NCI-H128 (cell line): ENCODE data around the gene KRTAP12-3.
A peak's percentile ranks its signal among the peaks of the same experiment; 100 is the strongest.
"Not testable (repeated sequence)": the region's sequence is repeated elsewhere in the genome, so short reads cannot be mapped to it uniquely, and the experiment has no call there.

ENCODE experiments used
- DNase-seq: peaks from one replicate; lab custom pipeline; 2025; ENCODE audit not compliant: unreplicated experiment; lab: John Stamatoyannopoulos, UW

Gene KRTAP12-3

DNA sequence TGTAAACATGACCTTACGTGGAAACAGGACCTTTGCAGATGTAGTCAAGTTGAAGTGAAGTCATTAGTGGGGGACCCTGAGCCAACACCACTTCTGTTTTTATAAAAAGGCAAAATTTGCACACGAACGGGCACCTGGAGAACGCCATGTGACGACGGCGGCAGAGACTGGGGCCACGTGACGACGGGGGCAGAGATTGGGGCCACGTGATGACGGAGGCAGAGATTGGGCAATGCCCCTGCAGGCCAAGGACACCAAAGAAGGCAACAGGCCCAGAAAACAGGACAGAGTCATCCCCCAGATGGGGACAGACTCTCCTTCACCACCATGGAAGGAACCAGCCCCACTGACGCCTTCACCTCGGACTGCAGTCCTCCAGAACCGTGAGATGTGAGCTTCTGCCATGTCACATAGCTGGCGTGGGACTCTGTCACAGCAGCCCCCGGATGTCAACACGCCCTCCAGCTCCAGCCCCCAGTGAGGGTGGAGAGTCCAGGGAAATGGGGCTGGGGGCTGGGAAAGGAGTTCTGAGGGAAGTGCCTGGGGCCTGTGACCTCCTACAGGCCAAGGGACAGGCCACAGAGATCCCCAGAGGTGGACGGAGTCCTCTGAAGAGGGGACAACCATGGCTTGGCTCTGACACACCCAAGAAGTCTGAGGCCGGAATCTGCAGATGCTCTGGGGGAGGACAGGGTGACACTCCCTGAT lies 7.3 kb upstream of the KRTAP12-3 start:
- no peak for DNase-seq

DNA sequence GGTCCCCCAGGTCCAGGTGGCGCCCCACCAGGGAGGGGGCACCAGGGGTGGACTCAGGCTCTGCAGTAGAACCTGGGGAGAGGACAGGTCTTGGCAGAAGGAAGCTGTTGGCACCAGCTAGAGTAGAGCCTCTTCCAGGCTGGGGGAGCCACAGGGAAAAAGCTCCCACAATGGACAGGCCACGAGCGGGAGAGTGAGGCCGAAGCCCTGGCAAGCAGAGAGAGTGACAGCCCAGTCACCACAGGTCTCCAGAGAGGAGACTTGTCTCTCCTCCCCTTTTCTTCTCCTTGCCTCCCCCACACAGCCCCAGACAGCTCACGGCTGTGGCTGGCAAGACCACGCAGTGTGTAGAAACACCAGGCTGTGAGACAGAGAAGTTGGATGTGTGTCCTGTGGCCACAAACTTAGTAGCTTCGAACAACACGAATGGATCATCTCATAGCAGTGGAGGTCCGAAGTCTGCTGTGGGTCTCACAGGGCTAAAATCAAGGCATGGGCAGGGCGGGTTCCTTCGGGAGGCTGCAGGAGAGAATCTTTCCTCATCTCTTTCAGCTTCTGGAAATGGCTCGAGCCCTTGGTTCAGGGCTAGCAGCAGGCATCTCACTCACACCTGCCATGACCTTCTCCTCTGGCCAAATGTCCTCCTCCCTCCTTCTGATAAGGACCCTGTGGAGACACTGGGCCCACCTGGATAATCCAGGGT lies 6.6 kb upstream of the KRTAP12-3 start:
- DNase-seq: no peak

DNA sequence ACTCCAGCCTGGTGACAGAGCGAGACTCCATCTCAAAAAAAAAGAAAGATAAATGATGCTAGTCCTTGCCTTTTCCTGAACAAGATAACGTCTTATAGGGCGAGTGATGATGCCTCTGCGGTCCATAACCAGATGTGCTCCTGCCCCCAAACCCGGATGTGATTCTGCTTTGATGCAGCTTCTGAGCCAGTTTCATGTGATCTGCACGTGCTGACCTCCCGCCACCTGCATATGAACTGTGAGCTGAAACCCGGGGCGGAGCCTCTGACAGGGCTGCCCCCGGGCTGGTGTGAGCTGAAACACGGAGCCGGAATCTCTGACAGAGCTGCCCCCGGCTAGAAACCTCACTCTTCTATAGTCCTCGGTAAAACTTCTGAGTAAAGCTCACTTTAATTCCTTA lies 4.6 kb upstream of the KRTAP12-3 start:
- DNase-seq: no peak

DNA sequence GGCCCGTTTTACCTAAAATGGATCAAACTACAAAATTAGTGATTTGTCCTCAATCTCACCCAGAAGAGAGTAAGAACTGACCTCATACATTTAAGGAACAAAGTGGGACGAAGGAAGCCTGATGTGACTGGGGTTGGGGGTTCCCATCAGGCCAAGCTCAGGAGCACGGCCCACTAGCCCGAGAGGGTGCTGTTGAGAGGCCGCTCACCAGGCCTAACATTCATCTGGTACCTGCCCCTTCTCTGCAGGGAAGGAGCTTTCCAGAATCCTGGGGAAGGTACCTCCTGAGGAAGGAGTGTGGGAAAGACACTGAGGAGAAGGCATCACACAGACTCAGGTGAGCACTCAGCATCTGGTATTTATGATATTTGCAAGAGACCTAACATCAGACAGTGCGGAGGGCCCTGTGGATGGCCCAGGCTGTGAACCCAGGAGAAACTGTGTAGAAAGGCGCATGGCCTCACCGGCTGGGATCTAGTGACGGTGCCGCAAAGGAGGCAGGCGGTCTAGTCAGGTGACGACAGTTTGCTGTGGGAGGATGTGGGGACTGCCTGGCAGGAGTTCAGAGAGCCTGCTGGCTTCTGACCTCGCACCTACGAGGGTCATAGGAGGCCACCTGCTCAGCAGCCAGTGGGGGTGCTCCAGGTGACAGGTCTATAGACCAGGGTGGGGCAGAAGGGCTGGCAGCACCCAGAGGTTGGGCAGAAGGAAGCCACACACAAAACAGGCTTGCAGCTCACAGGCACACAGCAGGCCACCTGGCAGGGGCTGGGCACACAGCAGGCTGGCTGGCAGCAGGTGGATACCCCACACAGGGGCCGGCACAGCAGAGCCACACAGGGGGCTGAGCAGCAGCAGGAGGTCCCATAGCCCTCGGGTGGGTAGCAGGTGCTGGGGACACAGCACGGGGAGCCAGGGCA lies 3.8 kb upstream of the KRTAP12-3 start:
- no peak for DNase-seq

DNA sequence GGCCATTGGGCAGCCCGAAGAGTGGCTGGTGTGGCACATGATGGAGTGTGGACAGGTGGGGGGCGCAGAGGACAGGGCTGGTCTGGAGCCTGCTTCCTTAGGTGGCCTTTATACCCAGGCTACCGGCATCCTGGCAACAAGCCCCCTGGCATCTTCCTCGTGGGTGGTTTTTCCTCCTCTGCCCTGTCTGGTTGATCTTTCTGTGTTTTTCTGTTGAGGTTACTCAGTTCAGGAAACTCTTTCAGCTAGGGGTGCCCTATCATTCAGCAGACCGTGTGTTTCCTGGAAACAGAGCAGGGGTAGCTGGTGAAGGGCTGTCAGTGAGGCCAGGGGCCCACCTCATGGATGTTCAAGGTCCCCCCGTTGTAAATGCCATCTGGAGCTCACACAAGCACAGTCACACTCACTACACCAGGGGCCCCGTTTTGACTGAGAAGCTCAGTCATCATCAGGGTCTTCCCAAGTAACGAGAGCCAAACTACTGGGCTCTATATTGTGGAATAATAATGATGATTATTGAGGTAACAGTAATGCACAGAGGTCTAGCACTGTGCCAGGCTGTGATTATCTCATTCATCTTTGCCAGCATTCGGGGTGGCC lies 3.1 kb upstream of the KRTAP12-3 start, which contains the start of gene KRTAP12-4:
Gene KRTAP12-4 (minus strand): TSS at position 84 of the 600 bp plus-strand sequence. CDS start 45 bp downstream, at position 39.
- DNase-seq: no peak

DNA sequence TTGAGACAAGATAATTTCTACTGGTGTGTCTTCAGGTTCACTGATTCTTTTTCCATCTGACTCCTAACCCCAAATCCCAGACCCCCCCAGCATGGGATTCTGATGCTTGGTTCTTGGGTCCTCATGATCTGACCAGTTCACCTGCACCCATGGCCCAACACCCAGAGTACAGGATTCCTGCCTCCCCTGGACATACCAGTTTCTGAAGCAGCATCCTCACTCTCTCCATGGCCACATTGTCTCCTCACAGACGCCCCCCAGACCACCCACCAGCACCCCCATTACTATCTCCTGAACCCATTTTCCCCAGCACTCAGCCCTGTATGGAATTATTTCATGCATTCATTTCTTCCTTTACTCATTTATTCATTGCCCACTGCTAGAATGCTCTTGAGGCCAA lies 864 bp upstream of the KRTAP12-3 start:
- no peak for DNase-seq

DNA sequence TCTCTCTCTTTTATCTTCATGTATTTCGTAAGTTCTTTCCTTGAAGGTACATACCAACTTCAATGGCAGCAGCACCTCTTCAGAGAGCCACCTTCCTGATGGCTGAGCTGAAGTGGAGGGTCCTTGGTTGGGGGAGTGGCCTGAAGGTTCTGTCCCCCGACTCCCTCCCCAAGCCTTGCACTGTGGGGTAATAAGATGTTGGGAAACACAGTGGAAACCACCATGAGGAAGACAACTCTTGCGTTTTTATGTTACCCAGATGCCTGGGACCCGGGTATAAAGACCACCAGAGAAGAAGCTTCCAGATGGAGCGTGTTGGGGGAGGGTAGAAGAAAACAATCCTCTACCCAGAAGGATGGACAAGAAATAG lies 794 bp downstream of the KRTAP12-3 start:
- no peak for DNase-seq

DNA sequence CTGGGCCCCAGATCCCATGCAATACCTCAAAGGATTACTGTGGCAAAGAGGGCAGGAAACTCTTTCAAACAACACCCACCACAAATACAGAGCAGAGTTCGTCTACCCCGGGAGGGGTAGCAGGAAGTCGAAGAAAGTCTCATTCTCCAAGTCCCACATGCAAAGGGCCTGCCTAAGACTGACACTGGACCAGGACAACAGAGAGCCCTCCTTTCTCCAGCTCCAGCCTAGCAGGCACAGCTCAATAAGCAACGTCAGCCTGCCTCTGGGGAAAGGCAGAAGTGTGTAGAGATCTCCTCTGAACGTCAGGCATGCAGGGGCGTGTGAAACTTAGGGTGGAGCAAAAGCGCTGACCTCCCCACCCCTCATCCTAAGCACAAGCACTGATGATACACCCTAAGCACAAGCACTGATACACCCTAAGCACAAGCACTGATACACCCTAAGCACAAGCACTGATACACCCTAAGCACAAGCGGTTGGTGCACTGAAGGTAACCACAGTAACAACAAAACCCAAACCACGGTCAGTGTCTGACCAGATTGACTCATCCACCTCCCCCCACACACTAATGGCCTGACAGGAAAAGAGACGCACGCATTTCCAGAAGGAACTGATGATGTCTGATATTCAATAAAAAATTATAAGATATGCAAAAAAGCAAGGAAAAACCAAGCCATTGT lies 1.3 kb downstream of the KRTAP12-3 start:
- no peak for DNase-seq

DNA sequence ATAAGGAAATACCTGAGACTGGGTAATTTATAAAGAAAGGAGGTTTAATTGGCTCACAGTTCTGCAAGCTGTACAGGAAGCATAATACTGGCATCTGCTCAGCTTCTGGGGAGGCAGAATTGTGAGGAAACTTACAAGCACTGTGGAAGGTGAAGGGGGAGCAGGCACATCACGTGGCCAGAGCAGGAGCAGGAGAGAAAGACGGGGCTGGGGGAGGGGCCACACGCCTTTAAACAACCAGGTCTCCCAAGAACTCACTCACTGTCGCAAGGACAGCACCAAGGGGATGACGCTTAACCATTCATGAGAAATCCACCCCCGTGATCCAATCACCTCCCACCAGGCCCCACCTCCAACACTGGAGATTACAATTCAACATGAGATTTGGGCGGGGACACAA lies 3.8 kb downstream of the KRTAP12-3 start:
- DNase-seq: not testable (repeated sequence)

DNA sequence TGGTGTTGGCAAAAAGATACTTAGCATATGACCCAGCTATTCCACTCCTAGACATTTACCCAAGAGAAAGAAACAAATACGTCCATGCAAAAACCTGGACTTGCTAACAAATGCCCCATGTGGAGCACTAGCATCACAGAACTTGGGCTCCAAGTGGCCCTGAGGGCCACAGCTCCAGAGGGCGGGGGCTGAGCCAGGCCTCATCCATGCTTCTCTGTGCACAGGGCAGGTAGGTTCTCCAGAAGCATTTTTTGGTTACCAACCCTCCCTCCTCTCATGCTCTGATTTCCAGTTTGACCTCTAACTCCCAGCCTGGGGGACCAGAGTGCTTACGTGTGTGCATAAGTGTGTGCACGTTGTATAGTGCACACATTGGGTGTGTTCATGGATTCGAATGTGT lies 7.0 kb downstream of the KRTAP12-3 start:
- DNase-seq: no peak

DNA sequence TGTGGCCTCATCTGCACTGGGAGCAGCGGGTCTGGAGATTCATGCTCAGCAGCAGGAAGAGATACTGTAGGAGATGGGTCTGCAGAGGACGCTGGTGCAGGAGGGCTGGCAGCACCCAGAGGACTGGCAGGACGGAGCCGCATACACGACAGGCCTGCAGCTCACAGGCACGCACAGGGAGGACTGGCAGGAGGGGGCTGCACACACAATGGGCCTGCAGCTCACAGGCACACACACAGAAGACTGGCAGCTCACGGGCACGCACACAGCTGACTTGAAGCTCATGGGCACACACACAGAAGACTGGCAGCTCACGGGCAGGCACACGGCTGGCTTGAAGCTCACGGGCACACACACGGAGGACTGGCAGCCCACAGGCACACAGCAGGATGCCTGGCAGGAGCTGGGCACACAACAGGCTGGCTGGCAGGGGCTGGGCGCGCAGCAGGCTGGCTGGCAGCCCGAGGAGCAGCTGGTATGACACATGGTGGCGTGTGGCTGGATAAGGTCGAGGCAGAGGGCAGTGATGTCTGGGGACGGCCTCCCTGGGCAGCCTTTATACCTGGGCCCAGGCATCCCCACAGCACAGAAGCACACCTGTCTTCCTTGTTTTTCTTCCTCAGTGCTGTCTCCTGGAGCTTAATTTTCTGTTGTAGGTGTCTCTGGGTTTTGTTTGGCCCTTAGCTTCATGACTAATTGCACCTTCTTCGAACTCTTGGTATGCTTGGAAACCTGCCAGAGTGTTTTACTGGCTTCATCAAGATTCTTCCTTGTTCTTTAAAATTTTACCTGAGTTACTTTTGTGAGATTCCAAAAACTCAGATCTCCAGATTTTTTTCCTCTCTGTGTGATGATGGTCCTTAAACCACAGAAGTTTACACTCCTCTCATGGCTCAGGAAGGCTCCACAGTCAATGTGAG lies 8.9 kb downstream of the KRTAP12-3 start, which contains the start of gene KRTAP12-2:
Gene KRTAP12-2 (minus strand): TSS at position 527 of the 920 bp plus-strand sequence. CDS start 41 bp downstream, at position 486.
- no peak for DNase-seq

DNA sequence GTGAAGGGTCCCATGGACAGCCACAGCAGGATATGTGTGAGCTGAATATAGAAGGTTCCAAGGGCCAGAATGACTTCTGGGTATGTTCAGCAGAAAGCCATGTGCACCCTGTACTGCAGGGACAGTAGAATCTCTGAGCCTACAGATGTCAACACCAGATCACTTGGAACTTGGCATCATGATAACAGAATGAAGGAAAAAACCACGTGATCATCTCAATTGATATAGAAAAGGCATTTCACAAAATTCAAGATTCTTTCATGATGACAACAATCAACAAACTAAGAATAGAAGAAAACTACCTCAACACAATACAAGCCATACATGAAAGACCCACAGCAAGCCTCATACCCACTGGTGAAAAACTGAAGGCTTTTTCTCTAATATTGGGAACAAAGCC lies 9.9 kb downstream of the KRTAP12-3 start:
- DNase-seq: no peak

DNA sequence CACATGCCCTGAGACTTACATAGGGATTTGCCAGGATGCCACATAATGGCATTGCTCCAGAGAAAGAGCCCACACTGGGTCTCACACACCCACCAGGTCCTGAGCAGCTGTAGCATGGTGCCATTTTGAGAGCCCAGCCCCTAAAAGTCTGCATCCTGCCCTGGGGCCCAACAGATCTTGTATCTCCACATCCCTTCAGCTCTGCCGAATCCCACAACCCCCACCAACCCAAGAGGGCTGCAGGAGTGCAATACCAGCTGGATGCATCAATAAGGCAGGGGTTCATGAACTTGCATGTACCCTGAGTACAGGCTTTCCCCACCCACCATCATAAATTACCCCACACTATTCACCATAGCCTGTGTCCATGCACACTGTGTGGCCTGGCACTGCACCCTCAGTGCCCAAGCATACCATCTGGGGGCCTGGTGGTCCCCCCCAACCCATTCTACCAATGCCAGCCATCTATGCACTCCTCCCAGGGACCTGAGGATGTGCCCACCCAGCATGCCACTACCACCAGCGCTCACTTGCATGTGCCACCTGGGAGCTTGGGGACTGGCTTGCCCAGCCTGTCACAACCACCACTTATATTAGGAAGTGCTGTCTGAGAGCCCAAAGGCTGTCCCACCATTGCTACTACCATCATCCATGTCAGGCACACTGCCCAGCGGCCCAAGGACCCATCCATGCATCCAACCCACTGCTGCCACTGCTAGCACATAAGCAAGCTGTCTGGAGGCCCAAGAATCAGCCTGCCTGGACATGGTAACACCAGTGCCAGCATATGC lies 13.1 kb downstream of the KRTAP12-3 start:
- DNase-seq: no peak

DNA sequence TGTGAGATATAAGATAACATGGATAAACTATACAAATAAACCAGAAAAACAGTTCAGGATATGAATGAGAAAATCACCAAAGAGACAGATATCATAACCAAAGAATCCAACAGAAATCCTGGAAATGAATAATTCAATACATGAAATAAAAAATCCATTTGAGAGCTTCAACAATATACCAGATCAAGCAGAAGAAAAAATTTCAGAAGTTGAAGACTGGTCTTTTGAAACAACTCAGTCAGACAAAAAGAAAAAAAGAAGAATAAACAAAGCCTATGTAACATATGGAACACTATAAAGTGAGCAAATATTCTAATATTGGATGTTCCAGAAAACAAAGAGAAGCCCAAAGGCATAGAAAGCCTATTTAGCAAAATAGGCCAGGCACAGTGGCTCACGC lies 14.2 kb downstream of the KRTAP12-3 start:
- no peak for DNase-seq

DNA sequence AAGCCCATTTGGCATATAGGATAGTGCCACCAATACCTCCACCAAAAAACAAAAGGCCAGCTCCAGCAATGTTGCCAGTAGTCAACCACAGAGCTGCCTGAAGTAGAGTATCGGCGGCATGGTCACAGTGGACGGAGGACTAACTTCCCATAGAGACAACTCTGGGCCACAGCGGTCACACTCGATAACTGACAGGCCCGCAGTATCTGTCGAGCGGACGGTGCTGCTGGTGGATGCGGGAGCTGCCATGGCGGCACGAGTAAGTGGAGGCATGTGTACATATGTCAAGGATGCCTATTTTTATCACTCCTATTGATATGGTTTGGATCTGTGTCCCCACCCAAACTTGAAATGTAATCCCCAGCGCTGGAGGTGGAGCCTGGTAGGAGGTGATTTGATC lies 20.1 kb downstream of the KRTAP12-3 start:
- DNase-seq: no peak

DNA sequence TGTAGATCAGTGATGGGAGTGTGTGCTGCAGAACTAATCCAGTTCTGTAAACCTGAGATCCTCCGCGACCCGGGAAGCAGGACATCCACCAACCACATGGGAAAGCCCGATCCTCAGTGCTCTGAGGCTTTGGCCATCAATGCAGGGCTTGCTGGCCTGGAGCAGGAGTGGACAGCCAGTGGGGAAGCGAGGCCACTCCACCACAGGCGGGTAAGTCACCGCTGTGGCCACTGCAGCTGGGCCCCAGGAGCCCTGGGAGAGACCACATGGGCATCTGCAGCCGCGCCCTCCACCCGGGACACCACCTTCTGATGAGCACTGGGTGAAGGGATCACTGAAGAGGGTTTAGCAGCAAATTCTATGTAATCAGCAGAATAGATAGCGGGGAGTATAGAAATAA lies 23.4 kb downstream of the KRTAP12-3 start:
- no peak for DNase-seq

DNA sequence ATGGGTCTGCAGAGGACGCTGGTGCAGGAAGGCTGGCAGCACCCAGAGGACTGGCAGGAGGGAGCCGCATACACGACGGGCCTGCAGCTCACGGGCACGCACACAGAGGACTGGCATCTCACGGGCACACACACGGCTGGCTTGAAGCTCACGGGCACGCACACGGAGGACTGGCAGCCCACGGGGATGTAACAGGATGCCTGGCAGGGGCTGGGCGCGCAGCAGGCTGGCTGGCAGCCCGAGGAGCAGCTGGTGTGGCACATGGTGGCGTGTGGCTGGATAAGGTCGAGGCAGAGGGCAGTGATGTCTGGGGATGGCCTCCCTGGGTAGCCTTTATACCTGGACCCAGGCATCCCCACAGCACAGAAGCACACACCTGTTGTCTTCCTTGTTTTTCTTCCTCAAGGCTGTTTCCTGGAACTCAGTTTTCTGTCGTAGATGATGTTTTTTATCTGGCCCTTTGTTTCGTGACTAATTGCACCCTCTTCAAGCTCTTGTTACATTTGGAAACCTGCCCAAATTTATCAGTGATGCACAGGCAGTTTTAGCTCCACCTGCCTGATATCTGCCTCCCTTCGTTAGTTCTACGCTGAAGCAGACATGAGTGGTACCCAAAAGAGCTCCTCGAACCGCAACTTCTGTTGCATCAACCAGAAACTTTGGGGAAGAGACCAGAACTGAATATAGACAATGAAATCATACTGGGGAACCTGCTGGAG lies 24.3 kb downstream of the KRTAP12-3 start, which contains the start of gene KRTAP12-1:
Gene KRTAP12-1 (minus strand): TSS at position 303 of the 719 bp plus-strand sequence. CDS start 40 bp downstream, at position 263.
- peak; percentile 55 for DNase-seq
